PC-9 (cell line): ENCODE results near the gene OBI1.

ENCODE experiments used
- EZH2 ChIP-seq: fragments of 200-600 bp; sonication (generic); IDR thresholded peaks from 2 replicates; pipeline ENCODE4 v1.8.0; 2017; ENCODE audit warnings: antibody characterized with exemption, low read depth
- TF ChIP-seq, protein P1 (sequence below): fragments of 200-600 bp; sonication (generic); conservative IDR thresholded peaks from 2 replicates; pipeline ENCODE4 v1.6.1; 2017; ENCODE audit warnings: mixed run types, antibody characterized with exemption, mild to moderate bottlenecking, moderate library complexity

DNA sequence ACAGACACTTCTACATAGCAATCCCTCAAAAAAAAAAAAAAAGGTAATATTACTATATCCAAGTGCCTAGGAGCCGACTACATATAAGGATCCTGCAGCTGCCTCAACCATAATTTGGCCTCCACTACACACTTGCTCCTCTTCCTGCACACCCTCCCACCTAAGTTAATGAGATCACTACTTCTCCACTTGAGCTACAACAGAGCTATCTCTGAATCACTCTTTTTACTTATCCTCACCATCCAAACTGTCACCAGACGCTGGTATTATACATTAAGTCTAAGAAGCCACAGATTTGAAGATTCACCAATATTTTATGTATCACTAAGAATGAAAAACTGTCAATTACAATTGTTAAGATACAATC is 8.3 kb downstream of the OBI1 start:
- TF ChIP-seq, protein P1, sequence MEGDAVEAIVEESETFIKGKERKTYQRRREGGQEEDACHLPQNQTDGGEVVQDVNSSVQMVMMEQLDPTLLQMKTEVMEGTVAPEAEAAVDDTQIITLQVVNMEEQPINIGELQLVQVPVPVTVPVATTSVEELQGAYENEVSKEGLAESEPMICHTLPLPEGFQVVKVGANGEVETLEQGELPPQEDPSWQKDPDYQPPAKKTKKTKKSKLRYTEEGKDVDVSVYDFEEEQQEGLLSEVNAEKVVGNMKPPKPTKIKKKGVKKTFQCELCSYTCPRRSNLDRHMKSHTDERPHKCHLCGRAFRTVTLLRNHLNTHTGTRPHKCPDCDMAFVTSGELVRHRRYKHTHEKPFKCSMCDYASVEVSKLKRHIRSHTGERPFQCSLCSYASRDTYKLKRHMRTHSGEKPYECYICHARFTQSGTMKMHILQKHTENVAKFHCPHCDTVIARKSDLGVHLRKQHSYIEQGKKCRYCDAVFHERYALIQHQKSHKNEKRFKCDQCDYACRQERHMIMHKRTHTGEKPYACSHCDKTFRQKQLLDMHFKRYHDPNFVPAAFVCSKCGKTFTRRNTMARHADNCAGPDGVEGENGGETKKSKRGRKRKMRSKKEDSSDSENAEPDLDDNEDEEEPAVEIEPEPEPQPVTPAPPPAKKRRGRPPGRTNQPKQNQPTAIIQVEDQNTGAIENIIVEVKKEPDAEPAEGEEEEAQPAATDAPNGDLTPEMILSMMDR: no peak
- TF ChIP-seq EZH2: no peak
